OCI-LY3 (cell line): ENCODE results near the gene PSMG3.

Experiments used
- H2AFZ ChIP-seq: fragments of 200-600, 300-600 bp; shearing (Covaris generic); 2 replicates; pipeline ENCODE4 v1.6.0; 2014; ENCODE audit warnings: antibody characterized with exemption, low read depth, low read length
- H3K27ac ChIP-seq: fragments of 200-600, 300-600 bp; sonication (generic); 2 replicates; pipeline ENCODE4 v1.5.1; 2014; ENCODE audit warnings: mild to moderate bottlenecking, low read length, moderate library complexity, mixed read lengths
- H3K27me3 ChIP-seq: fragments of 200-600, 300-600 bp; sonication (generic); 2 replicates; pipeline ENCODE4 v1.6.1; 2014; ENCODE audit warnings: low read depth, low read length, mixed read lengths
- H3K36me3 ChIP-seq: fragments of 200-600, 300-600 bp; sonication (generic); replicated peaks from 2 replicates; pipeline ENCODE3; 2014; ENCODE audit warnings: low read depth, low read length, mixed read lengths
- H3K4me1 ChIP-seq: fragments of 300-600, 200-600 bp; sonication (generic); 2 replicates; pipeline ENCODE4 v1.6.1; 2014; ENCODE audit warnings: low read length, mixed read lengths
- H3K4me2 ChIP-seq: fragments of 200-600, 300-600 bp; sonication (generic); 2 replicates; pipeline ENCODE4 v1.6.1; 2014; ENCODE audit warnings: low read length, mixed read lengths
- H3K4me3 ChIP-seq: fragments of 300-600, 200-600 bp; sonication (generic); 2 replicates; pipeline ENCODE4 v1.5.1; 2014; ENCODE audit warnings: antibody characterized with exemption, mild to moderate bottlenecking, low read length, moderate library complexity
- H3K79me2 ChIP-seq: fragments of 300-600, 200-600 bp; shearing (Covaris generic); 2 replicates; pipeline ENCODE4 v1.6.1; 2014; ENCODE audit warnings: mild to moderate bottlenecking, low read length, mixed read lengths
- H3K9ac ChIP-seq: fragments of 300-600, 200-600 bp; shearing (Covaris generic); 2 replicates; pipeline ENCODE4 v1.6.0; 2014; ENCODE audit warnings: mild to moderate bottlenecking, low read length, moderate library complexity
- H3K9me3 ChIP-seq: fragments of 200-600, 300-600 bp; shearing (Covaris generic); 2 replicates; pipeline ENCODE4 v1.6.1; 2014; ENCODE audit warnings: low read length, mixed read lengths; ENCODE audit not compliant: insufficient read depth
- H4K20me1 ChIP-seq: fragments of 200-600, 300-600 bp; sonication (generic); 2 replicates; pipeline ENCODE4 v1.6.1; 2016; ENCODE audit warnings: low read length, mixed read lengths; ENCODE audit not compliant: insufficient read depth
- CTCF ChIP-seq: fragments of 200-600, 300-600 bp; sonication (generic); IDR thresholded peaks from 2 replicates; pipeline ENCODE4 v1.5.1; 2014; ENCODE audit warnings: antibody characterized with exemption, low read length, low read depth
- EZH2phosphoT487 ChIP-seq: fragments of 200-600 bp; shearing (Covaris generic); IDR thresholded peaks from 2 replicates; pipeline ENCODE4 v1.6.1; 2018; ENCODE audit warnings: antibody characterized with exemption, mixed run types, low read depth

PSMG3 gene

GRCh38 chr7:1537535-1538412 lies 32.1 kb downstream of the PSMG3 start:
- Histone ChIP-seq H4K20me1 (peaks cover 53% of the 10 kb centered on the region), H3K4me3 (no peak overlapping the region), H3K4me1 (peaks cover 17% of the 10 kb centered on the region), H3K27me3 (no peaks in the 10 kb centered on the region), H3K79me2 (peaks cover 64% of the 10 kb centered on the region), H3K9me3 (no peaks in the 10 kb centered on the region), H3K27ac (no peak overlapping the region), H2AFZ (no peak overlapping the region), H3K9ac (no peak overlapping the region), H3K36me3 (no peaks in the 10 kb centered on the region), H3K4me2 (no peak overlapping the region)
- no peak for TF ChIP-seq EZH2phosphoT487
- no peak for TF ChIP-seq CTCF

GRCh38 chr7:1536743-1537534 lies 32.9 kb downstream of the PSMG3 start:
- peaks cover 61% of the 10 kb centered on the region for H4K20me1 ChIP-seq
- no peak for TF ChIP-seq CTCF
- no peak for TF ChIP-seq EZH2phosphoT487
- H3K27ac ChIP-seq: no peak overlapping the region
- H3K4me1 ChIP-seq: peaks cover 22% of the 10 kb centered on the region
- H3K36me3 ChIP-seq: no peaks in the 10 kb centered on the region
- peaks cover 73% of the 10 kb centered on the region for H3K79me2 ChIP-seq
- H3K9me3 ChIP-seq: no peaks in the 10 kb centered on the region
- no peak overlapping the region for H3K4me3 ChIP-seq
- H3K27me3 ChIP-seq: no peaks in the 10 kb centered on the region
- H3K9ac ChIP-seq: no peak overlapping the region
- no peak overlapping the region for H3K4me2 ChIP-seq
- H2AFZ ChIP-seq: no peak overlapping the region

- no peaks in the 10 kb centered on the region for H3K27me3 ChIP-seq
- H3K4me1 ChIP-seq: peaks cover 22% of the 10 kb centered on the region
- H3K36me3 ChIP-seq: no peaks in the 10 kb centered on the region
- TF ChIP-seq EZH2phosphoT487 (no peak), CTCF (no peak)
- peaks cover 78% of the 10 kb centered on the region for H3K79me2 ChIP-seq
- no peak overlapping the region for H3K4me3 ChIP-seq
- H3K9me3 ChIP-seq: no peaks in the 10 kb centered on the region
- H2AFZ ChIP-seq: no peak overlapping the region
- peaks cover 66% of the 10 kb centered on the region for H4K20me1 ChIP-seq
- no peak overlapping the region for H3K9ac ChIP-seq
- no peak overlapping the region for H3K4me2 ChIP-seq
- H3K27ac ChIP-seq: no peak overlapping the region
Measured at GRCh38 chr7:1536455-1536742, 33.4 kb downstream of the PSMG3 start.

- no peak overlapping the region for H3K27ac ChIP-seq
- H3K9ac ChIP-seq: no peak overlapping the region
- no peak overlapping the region for H3K4me3 ChIP-seq
- H4K20me1 ChIP-seq: peaks cover 66% of the 10 kb centered on the region
- H3K9me3 ChIP-seq: no peaks in the 10 kb centered on the region
- no peaks in the 10 kb centered on the region for H3K27me3 ChIP-seq
- H3K36me3 ChIP-seq: no peaks in the 10 kb centered on the region
- H3K4me1 ChIP-seq: peaks cover 22% of the 10 kb centered on the region
- no peak overlapping the region for H2AFZ ChIP-seq
- TF ChIP-seq CTCF (no peak), EZH2phosphoT487 (no peak)
- H3K4me2 ChIP-seq: no peak overlapping the region
- peaks cover 83% of the 10 kb centered on the region for H3K79me2 ChIP-seq
Measured at GRCh38 chr7:1535701-1536454, 34.0 kb downstream of the PSMG3 start.
